Left cardiac atrium (tissue), 4 donors: ENCODE results near the gene EPHA3. TPM values are rescaled to one million over a fixed set of nuclear protein-coding genes. Genes with fewer than 3 reads are reported as not detected.

Experiments
- ATAC-seq, 2 donors: fragments of 200-7000 bp; cut with Tn5 transposase; one replicate each; pipeline ENCODE4 v1.9.1; 2020; ENCODE audit warnings: mild to moderate bottlenecking in 2 of 2, moderate library complexity in 2 of 2
- DNase-seq: peaks from one replicate; pipeline ENCODE4 v3.0.0-alpha.2; 2020
- intact Hi-C, 2 donors: fragments of 100-400 bp; cut with DNase I; formaldehyde crosslinking; loops; one replicate each; pipeline versions ENCODE4 v1.14.1 to v1.15.1; 2022 to 2023
- long read RNA-seq: library from polyadenylated mRNA; unstranded; transcript quantifications from one replicate; pipeline ENCODE4 v2.0.0, GENCODE V29; 2021
- total RNA-seq, 2 donors: library from RNA; stranded (reverse); fragmentation: NEBNext Ultra II Directional; extraction: Animal tissue kit (Norgen Biotek cat#: 25700); gene quantifications; one replicate each; pipeline ENCODE4 v1.2.1, GENCODE V29; 2021
- donor health status: DM: no; HTN: yes; CAD: no.
- donor health status: DM: no; HTN: yes; CAD: no; lungs with severe emphysema.
- donor health status: DM: yes; HTN: yes; CAD: no.
- donor health status: Dilated cardiomyopathy.

The EPHA3 gene
- 1 to 10 TPM; 5.6 to 8.1 TPM for total RNA-seq
- long read RNA-seq, partial matches to known transcripts = 1 of 2 reads
- long read RNA-seq, other reads (novel, unspliced or antisense) = 1 of 2 reads

GRCh38 chr3:89107461-89108290, at the start of gene EPHA3:
TSS of gene EPHA3 (plus strand) at chr3:89107621. CDS start at chr3:89107749, 128 bp downstream.
- ATAC-seq = peak; percentile 93 to 98
- intact Hi-C loops = no loop called here
- peak; percentile 80 for DNase-seq

- no peak for ATAC-seq
- no peak for DNase-seq
- intact Hi-C loops = no loop called here
Observed at GRCh38 chr3:89058371-89058770, 49.0 kb upstream of the EPHA3 start.

DNA sequence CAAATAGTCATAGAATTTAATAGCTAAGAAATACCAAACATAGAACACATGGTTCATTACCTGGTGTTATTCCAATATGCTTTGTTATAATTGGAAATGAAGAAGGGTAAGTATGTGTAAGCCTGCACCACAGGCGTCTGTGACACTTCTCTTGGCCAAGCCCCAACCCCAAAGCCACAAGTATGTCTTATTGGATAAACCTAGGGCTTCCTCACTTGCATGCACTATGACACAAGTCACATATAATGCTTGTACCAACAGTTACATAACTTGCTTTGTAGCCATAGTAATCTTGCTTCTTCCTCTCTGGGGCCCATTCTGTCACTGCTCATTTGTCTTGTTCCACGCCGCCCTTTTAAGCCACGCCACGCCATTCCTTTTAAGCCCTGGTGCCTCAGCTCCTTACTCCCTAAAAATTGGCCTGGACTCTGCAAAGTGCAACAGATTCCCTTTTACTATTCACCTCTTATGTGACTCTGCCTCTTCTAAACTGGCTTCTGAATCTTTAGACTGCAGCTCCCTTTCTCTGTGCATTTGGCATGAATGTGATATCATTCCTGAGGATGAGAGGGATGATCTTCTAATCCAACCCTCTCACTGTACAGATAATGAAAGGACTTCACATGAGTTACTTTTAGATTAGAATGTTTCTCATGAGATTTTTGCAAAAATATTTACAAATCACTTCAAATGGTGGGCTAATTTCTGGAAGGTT, 48.1 kb upstream of the EPHA3 start:
- peak; percentile 50 to 53 for ATAC-seq
- DNase-seq = peak; percentile 26
- intact Hi-C loops = no loop called here

- intact Hi-C loops = no loop called here
- no peak for DNase-seq
- ATAC-seq = no peak
Observed at GRCh38 chr3:89061259-89061658, 46.2 kb upstream of the EPHA3 start.

DNA sequence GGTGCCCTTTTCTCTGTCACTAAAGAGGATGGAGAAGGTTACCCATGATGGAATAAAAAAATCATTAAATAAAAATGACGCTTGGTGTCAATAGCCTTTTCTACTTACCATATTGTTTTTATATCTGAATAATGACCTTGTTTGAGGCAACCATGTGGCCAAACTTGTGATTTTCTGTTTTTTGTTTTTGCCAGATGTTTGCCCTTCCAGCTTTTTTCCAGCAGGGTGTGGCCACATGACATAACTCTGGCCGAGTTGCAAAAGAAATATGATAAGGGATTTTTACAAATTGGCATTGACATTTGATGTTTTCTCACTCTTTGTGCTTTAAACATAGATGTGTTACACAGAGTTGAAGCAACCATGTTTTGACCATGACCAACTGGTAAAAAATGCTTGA, 39.7 kb upstream of the EPHA3 start:
- DNase-seq = no peak
- intact Hi-C loops = no loop called here
- ATAC-seq = no peak

GRCh38 chr3:89072642-89073041, 34.8 kb upstream of the EPHA3 start:
- ATAC-seq (no peak), DNase-seq (no peak)
- intact Hi-C loops = no loop called here

- intact Hi-C loops = no loop called here
- ATAC-seq = no peak
- no peak for DNase-seq
Observed at GRCh38 chr3:89079944-89080343, 27.5 kb upstream of the EPHA3 start.

DNA sequence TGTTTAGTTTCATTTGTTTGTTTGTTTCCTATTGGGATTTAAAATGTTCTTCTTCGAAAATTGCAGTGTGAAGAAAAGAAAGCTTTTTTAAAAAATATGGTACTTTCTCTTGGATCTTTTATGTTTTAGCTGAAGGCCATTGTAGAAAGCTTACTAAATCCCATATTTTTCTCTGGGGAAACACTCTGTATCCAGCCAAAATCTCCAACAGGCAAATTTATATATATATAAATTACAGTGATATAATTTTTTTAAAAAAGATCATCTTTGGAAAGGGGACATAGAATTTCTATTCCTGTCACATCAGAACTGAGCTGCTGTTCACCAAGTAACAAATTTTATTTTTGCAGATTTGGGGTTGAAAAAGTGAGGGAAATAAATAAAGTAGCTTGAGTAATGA, 19.6 kb upstream of the EPHA3 start:
- DNase-seq (no peak), ATAC-seq (no peak)
- intact Hi-C loops = no loop called here

DNA sequence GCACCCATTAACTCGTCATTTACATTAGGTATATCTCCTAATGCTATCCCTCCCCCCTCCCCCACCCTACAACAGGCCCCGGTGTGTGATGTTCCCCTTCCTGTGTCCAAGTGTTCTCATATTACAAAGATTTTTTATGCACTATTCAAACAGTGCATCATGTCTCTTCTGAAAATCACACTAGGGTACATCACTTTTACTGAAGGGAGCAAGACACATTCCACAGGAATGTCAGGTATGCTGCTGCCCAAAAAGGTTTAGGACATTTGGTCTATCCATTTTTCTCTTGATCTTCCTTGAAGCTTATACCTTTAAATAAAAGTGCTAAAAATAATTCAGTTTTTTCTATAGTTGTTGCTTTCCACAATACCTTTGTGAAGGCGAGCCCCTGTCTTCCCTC, 9.2 kb upstream of the EPHA3 start:
- intact Hi-C loops = no loop called here
- ATAC-seq (no peak), DNase-seq (no peak)

DNA sequence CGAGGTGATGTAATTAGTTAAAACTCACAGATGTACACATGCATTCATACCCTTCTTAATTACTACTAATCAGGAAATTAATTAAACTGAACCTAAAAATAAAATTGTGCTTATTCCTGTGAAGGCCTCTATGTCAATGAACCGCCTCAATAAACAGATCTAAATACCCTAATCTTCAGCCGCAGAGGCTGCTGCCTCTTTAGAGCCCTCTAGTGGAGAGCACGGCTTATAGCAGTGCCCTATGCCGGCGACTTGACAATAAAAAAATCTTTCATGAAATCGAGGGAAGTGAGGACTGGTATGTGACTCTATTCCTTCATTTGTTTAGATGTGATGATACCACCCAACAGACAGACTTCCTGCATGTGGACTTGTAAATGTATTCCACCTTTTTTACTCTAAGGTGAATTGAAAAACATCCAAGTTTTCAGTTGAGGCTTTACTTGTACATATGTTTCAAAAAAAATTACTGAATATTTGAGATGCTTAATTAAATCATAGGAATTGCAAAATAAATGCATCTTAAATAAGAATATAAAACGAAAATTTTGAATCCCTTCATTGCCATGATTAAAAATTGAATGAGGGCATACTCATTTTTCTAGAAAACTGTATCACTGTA, 8.3 kb upstream of the EPHA3 start:
- intact Hi-C loops = no loop called here
- ATAC-seq (peak in 1 of 2 donors; percentile 51), DNase-seq (no peak)

GRCh38 chr3:89101251-89101650, 6.2 kb upstream of the EPHA3 start:
- intact Hi-C loops = no loop called here
- no peak for ATAC-seq

GRCh38 chr3:89101921-89102320, 5.5 kb upstream of the EPHA3 start:
- intact Hi-C loops = no loop called here
- DNase-seq (no peak), ATAC-seq (no peak)

More at GRCh38 chr3:89101251-89101650, 6.2 kb upstream of the EPHA3 start:
- DNase-seq = no peak

- ATAC-seq = no peak
- no peak for DNase-seq
- intact Hi-C loops = no loop called here
Observed at GRCh38 chr3:89104499-89104898, 2.9 kb upstream of the EPHA3 start.

DNA sequence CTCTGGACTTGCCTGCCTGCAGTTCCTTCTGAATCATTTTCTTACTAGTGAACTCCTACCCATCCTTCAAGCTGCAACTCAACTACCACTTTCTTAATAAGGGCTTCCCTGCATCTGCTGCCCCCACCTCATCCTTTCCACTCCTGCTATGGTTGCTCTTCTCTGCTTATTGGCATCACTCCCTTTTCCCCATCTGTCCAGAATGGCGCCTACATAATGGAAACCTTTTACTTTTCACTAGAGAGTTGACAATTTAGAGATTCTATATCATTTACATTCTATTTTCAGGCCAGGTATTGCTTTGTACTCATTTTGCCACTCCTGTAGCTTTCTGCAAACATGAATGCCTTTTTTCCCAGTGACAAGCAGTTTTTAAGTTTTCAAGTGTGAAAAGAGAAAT, 1.9 kb upstream of the EPHA3 start:
- ATAC-seq (no peak), DNase-seq (no peak)
- intact Hi-C loops = no loop called here

GRCh38 chr3:89108291-89108550, 800 bp downstream of the EPHA3 start:
- DNase-seq = no peak
- peak in 1 of 2 donors; percentile 15 for ATAC-seq
- intact Hi-C loops = no loop called here

- ATAC-seq = no peak
- intact Hi-C loops = loop anchor here in 1 of 2 donors (10.0 kb wide), 1 partner anchor 909 kb away; no protein-coding TSS in a partner anchor
- no peak for DNase-seq
Observed at GRCh38 chr3:89113344-89113743, 5.9 kb downstream of the EPHA3 start.

DNA sequence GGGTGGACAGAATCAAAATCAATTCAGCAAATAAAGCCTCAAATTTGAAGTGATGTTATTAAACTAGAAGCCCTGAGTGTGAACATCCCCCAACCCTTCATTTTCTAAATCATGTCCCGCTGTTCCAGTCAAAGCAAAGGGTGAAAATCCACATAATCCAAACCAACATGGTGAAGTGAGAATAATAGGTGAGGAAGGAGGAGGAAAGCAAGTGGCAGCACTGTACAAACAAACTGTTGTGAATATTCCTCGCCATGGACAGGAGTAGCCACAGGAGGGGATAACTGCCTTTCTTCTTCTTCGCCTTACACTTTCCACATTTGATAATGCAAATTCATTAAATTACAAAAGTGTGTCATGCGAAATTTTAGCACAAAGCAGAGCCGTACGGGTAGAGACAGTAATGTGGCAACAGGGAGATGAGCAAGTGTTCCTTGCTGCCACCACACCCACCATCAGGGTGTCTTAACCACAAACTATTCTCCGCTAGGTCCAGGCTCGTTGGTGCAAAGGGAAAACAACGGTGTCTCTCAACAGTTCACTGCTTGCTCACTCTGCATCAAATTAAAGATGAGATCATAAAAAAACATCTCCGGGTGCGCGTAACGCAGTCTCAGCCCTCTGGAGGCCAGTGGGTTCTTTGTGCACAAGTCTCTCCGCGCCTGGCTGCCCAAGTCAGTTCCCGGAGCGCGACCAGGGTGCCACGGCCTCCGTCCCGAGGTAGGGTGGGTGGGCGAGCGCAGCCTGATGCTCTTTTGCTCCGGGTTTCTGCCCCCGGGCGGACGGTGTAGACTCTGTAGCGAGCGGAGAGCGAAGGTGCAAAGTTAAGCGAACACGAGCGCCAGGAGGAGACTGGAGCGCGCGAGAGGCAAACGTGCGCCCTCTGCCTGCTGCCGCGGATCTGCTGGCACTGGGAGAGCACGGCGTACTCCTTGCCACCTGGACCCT, 6.7 kb downstream of the EPHA3 start:
- DNase-seq = peak; percentile 67
- ATAC-seq = peak; percentile 94 to 96
- intact Hi-C loops = loop anchor here in 1 of 2 donors (10.0 kb wide), 1 partner anchor 909 kb away; no protein-coding TSS in a partner anchor

GRCh38 chr3:89114841-89115223, 7.4 kb downstream of the EPHA3 start:
- ATAC-seq (peak; percentile 24 to 48), DNase-seq (no peak)
- intact Hi-C loops = loop anchor here in 1 of 2 donors (10.0 kb wide), 1 partner anchor 910 kb away; no protein-coding TSS in a partner anchor

- DNase-seq (no peak), ATAC-seq (no peak)
- intact Hi-C loops = loop anchor here in 1 of 2 donors (10.0 kb wide), 1 partner anchor 912 kb away; no protein-coding TSS in a partner anchor
Observed at GRCh38 chr3:89116476-89116875, 9.1 kb downstream of the EPHA3 start.
